Smooth muscle cell (in vitro differentiated cells): ENCODE results near the gene MICAL2. TPM values are rescaled to one million over a fixed set of nuclear protein-coding genes. Genes with fewer than 3 reads are reported as not detected.
A peak's percentile ranks its signal among the peaks of the same experiment; 100 is the strongest.

Experiments used
- DNase-seq: peaks from one replicate; lab custom pipeline; 2025; ENCODE audit not compliant: unreplicated experiment; lab: John Stamatoyannopoulos, UW
- H2AFZ ChIP-seq: fragments of 200-600 bp; sonication (generic); 2 replicates; pipeline ENCODE4 v1.6.0; 2016; ENCODE audit warnings: antibody characterized with exemption, low read depth, mild to moderate bottlenecking
- H3F3A ChIP-seq: fragments of 200-600 bp; sonication (generic); 2 replicates; pipeline ENCODE4 v1.6.0; 2017; ENCODE audit warnings: antibody characterized with exemption, low read depth
- H3K27ac ChIP-seq: fragments of 200-600 bp; sonication (generic); 2 replicates; pipeline ENCODE4 v1.5.1; 2016; ENCODE audit warnings: low read depth, mild to moderate bottlenecking
- H3K27me3 ChIP-seq: fragments of 200-600 bp; sonication (generic); 2 replicates; pipeline ENCODE4 v1.6.1; 2016; ENCODE audit warnings: low read depth, mild to moderate bottlenecking
- H3K36me3 ChIP-seq: fragments of 200-600 bp; sonication (generic); 2 replicates; pipeline ENCODE4 v1.5.1; 2016; ENCODE audit warnings: low read depth
- H3K4me1 ChIP-seq: fragments of 200-600 bp; sonication (generic); 2 replicates; pipeline ENCODE4 v1.5.1; 2016; ENCODE audit warnings: low read depth
- H3K4me2 ChIP-seq: fragments of 200-600 bp; sonication (generic); 2 replicates; pipeline ENCODE4 v1.6.0; 2016; ENCODE audit warnings: mild to moderate bottlenecking
- H3K4me3 ChIP-seq: fragments of 200-600 bp; sonication (generic); 2 replicates; pipeline ENCODE4 v1.5.1; 2016; ENCODE audit warnings: mild to moderate bottlenecking
- H3K79me2 ChIP-seq: fragments of 200-600 bp; sonication (generic); 2 replicates; pipeline ENCODE4 v1.6.0; 2016; ENCODE audit warnings: low read depth, mild to moderate bottlenecking
- H3K9ac ChIP-seq: fragments of 200-600 bp; sonication (generic); 2 replicates; pipeline ENCODE4 v1.6.0; 2016; ENCODE audit warnings: low read depth
- H3K9me3 ChIP-seq: fragments of 200-600 bp; sonication (generic); replicated peaks from 2 replicates; pipeline ENCODE4 v1.5.1; 2016; ENCODE audit warnings: low read depth
- H4K20me1 ChIP-seq: fragments of 200-600 bp; sonication (generic); 2 replicates; pipeline ENCODE4 v1.6.0; 2016; ENCODE audit warnings: low read depth
- CTCF ChIP-seq: fragments of 200-600 bp; sonication (generic); IDR thresholded peaks from 2 replicates; pipeline ENCODE4 v1.5.1; 2017; ENCODE audit warnings: borderline replicate concordance, mild to moderate bottlenecking, antibody characterized with exemption; ENCODE audit not compliant: insufficient read depth, poor library complexity, severe bottlenecking
- whole genome bisulfite sequencing: methylation state at CpG from one replicate; pipeline ENCODE4 v1.1.7; 2016; ENCODE audit warnings: low lambda C conversion rate; 5-methylcytosine and 5-hydroxymethylcytosine counted together
- polyA plus RNA-seq: library from polyadenylated mRNA; unstranded; fragments of >200 nt; fragmentation: Nextera tagmentation; extraction: Ambion mirVana; gene quantifications from 2 replicates; pipeline ENCODE4 v1.2.1, GENCODE V29; 2016
- total RNA-seq: library from RNA; depleted of rRNA; stranded (reverse); fragments of >200 nt; gene quantifications from 2 replicates; pipeline ENCODE4 v1.2.3, GENCODE V29; 2014

Gene MICAL2
- total and polyA plus RNA-seq, 2 experiments from 2014 or later: 161 to 287 TPM

DNA sequence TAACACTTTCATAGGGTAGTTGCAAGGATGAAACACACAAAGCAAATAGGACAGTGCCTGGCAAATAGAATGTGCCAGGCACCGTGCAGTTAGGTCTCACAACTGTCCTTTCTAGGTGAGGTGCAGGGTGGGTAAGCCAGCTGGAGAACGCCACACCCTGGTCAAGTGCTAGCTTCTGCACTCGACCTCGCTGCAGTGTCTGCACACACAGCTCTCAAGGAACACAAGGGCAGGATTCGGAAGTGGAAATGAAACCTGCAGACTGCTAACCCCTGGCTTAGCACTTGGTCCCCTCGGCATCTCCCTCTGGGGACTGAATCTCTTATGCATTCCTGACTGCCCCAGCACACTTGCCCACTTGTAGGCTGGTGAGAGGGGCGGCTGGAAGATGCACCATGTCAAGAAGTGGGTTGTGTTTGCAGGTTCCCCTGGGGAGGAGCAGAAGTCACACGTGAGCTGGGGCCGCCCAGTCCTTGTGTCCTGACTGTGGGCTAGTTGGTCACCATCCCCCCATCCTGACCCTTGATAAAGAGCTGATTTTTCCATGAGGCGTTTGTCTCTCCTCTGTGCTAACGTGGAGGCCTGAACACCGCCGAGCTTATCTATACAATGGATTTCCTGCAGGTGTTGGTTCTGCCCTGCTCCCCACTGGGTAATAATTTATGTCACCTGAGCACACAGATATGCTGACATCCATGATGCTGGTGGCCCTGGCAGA is 89.0 kb downstream of the MICAL2 start:
- Histone ChIP-seq H3K9me3 (no peaks in the 10 kb centered on the region), H3K36me3 (no peaks in the 10 kb centered on the region), H3K4me1 (peaks cover 25% of the 10 kb centered on the region), H2AFZ (no peak overlapping the region), H3K27me3 (no peaks in the 10 kb centered on the region), H4K20me1 (no peaks in the 10 kb centered on the region), H3K9ac (peak overlapping the region; percentile 86), H3K79me2 (peaks cover 48% of the 10 kb centered on the region), H3K27ac (peak overlapping the region; percentile 96), H3K4me2 (peak overlapping the region; percentile 36), H3F3A (peaks cover 39% of the 10 kb centered on the region), H3K4me3 (no peak overlapping the region)
- DNase-seq: no peak
- 80% methylated on average over 13 of the region's 13 CpGs for WGBS
- no peak for TF ChIP-seq CTCF

- H3K4me3 ChIP-seq: no peak overlapping the region
Measured at GRCh38 chr11:12200279-12200990, 90.0 kb downstream of the MICAL2 start.

DNA sequence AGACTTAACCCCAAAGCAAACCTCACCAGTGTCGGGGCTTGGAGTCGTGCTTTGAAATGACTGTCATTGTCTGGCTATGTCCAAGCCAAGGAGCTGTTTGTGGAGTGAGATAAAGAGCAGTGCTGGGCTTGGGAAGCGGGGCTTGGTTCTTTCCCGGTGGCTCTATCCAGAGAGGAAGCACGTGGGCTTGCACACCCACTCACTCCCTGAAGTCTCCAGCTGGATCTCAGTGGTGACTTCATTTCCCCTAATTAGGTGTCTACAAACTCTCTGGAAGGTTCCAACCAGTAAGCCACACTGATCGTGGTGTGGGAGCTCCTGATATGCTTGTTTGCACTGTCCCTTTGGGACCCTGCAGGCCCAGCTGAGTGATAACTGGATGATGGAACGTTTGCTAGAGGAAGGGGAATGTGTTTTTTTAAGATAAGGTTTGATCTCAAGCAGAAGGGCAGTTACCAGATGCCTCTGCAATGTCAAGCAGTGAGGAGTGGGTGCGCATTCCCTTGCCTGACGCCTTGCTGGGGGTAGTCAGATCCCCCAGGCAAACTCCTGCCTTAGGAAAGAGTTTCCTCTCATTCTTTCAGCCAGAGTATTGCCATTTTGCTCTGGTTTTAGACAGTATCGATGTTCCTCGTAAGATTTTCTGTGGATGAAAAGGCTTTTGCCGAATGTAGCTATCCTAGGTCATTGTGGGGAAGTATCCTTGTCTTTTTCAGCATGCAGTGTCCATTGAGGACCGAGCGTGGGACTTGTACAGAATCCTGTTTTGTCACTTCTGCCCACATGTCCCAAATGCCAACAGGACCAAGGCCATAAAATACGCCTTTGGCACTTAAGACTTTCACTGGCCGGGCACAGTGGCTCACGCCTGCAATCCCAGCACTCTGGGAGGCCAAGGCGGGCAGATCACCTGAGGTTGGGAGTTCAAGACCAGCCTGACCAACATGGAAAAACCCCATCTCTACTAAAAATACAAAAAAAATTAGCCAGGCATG is 90.9 kb downstream of the MICAL2 start:
- Histone ChIP-seq H3K79me2 (peaks cover 32% of the 10 kb centered on the region), H3K4me3 (no peak overlapping the region), H4K20me1 (no peaks in the 10 kb centered on the region), H3K27me3 (no peaks in the 10 kb centered on the region), H3F3A (peaks cover 57% of the 10 kb centered on the region), H2AFZ (no peak overlapping the region), H3K27ac (peak overlapping the region; percentile 96), H3K4me2 (peak overlapping the region; percentile 36), H3K9ac (peak overlapping the region; percentile 75), H3K9me3 (no peaks in the 10 kb centered on the region), H3K4me1 (peaks cover 10% of the 10 kb centered on the region), H3K36me3 (no peaks in the 10 kb centered on the region)
- no peak for DNase-seq
- 11% methylated on average over 18 of the region's 18 CpGs for WGBS
- no peak for TF ChIP-seq CTCF

More at GRCh38 chr11:12200279-12200990, 90.0 kb downstream of the MICAL2 start:
- 22% methylated on average over 14 of the region's 14 CpGs for WGBS
- Histone ChIP-seq H4K20me1 (no peaks in the 10 kb centered on the region), H3K36me3 (no peaks in the 10 kb centered on the region), H3K4me2 (peak overlapping the region; percentile 36), H3K9ac (peak overlapping the region; percentile 86), H3K27ac (peak overlapping the region; percentile 96), H3F3A (peaks cover 48% of the 10 kb centered on the region), H3K27me3 (no peaks in the 10 kb centered on the region), H3K9me3 (no peaks in the 10 kb centered on the region), H3K4me1 (peaks cover 18% of the 10 kb centered on the region), H2AFZ (no peak overlapping the region), H3K79me2 (peaks cover 40% of the 10 kb centered on the region)
- TF ChIP-seq CTCF: no peak
- DNase-seq: no peak
